H9 (cell line): Measurements from ENCODE around the gene ANKRD42. TPM values are rescaled to one million over a fixed set of nuclear protein-coding genes. Genes with fewer than 3 reads are reported as not detected.

Experiments
- DNase-seq: peaks from one replicate; pipeline ENCODE4 v3.0.0-alpha.2; 2017
- H2AFZ ChIP-seq: one replicate; pipeline ENCODE4 v1.6.1; 2013; ENCODE audit warnings: mild to moderate bottlenecking, low read length, control low read depth, moderate library complexity
- H2AK5ac ChIP-seq: 2 replicates; pipeline ENCODE4 v1.6.1; 2013; ENCODE audit warnings: low read length, control low read depth, mixed read lengths; ENCODE audit not compliant: insufficient read length
- H2BK120ac ChIP-seq: one replicate; pipeline ENCODE4 v1.6.1; 2013; ENCODE audit warnings: low read depth, mild to moderate bottlenecking, low read length, control low read depth, inconsistent platforms; ENCODE audit not compliant: poor library complexity, severe bottlenecking
- H2BK12ac ChIP-seq: 2 replicates; pipeline ENCODE4 v1.6.1; 2013; ENCODE audit warnings: low read length, control low read depth, mixed read lengths, low read depth; ENCODE audit not compliant: insufficient read length
- H2BK15ac ChIP-seq: 2 replicates; pipeline ENCODE4 v1.6.1; 2013; ENCODE audit warnings: low read depth, low read length, control low read depth
- H2BK20ac ChIP-seq: one replicate; pipeline ENCODE4 v1.6.1; 2013; ENCODE audit warnings: low read depth, mild to moderate bottlenecking, low read length, control low read depth, inconsistent platforms; ENCODE audit not compliant: poor library complexity, severe bottlenecking
- H2BK5ac ChIP-seq: 2 replicates; pipeline ENCODE4 v1.6.1; 2013; ENCODE audit warnings: low read length, control low read depth, mixed read lengths; ENCODE audit not compliant: insufficient read length
- H3K14ac ChIP-seq: 2 replicates; pipeline ENCODE4 v1.6.1; 2013; ENCODE audit warnings: low read length, control low read depth; ENCODE audit not compliant: insufficient read depth
- H3K18ac ChIP-seq: 2 replicates; pipeline ENCODE4 v1.6.1; 2013; ENCODE audit warnings: low read depth, mild to moderate bottlenecking, mixed read lengths, low read length, control low read depth; ENCODE audit not compliant: insufficient read length
- H3K23ac ChIP-seq: 2 replicates; pipeline ENCODE4 v1.6.1; 2013; ENCODE audit warnings: low read length, control low read depth, mixed read lengths, low read depth; ENCODE audit not compliant: insufficient read length
- H3K23me2 ChIP-seq: 2 replicates; pipeline ENCODE4 v1.6.1; 2013; ENCODE audit warnings: low read depth, mild to moderate bottlenecking, mixed read lengths, low read length, control low read depth; ENCODE audit not compliant: insufficient read length, poor library complexity, severe bottlenecking
- H3K27ac ChIP-seq: 2 replicates; pipeline ENCODE4 v1.5.1; 2013; ENCODE audit warnings: low read length, control low read depth, mixed read lengths, low read depth; ENCODE audit not compliant: insufficient read length
- H3K27me3 ChIP-seq: 2 replicates; pipeline ENCODE4 v1.6.1; 2013; ENCODE audit warnings: low read length, control low read depth, inconsistent platforms; ENCODE audit not compliant: insufficient read depth
- H3K4ac ChIP-seq: 2 replicates; pipeline ENCODE4 v1.6.1; 2013; ENCODE audit warnings: low read depth, mild to moderate bottlenecking, control low read depth, inconsistent platforms, low read length, moderate library complexity
- H3K4me1 ChIP-seq: 2 replicates; pipeline ENCODE4 v1.6.1; 2013; ENCODE audit warnings: low read length, control low read depth, inconsistent platforms; ENCODE audit not compliant: insufficient read depth
- H3K4me2 ChIP-seq: 2 replicates; pipeline ENCODE4 v1.6.1; 2013; ENCODE audit warnings: low read length, control low read depth, mixed read lengths; ENCODE audit not compliant: insufficient read length, insufficient read depth
- H3K56ac ChIP-seq: 2 replicates; pipeline ENCODE4 v1.6.1; 2013; ENCODE audit warnings: low read depth, mild to moderate bottlenecking, mixed read lengths, low read length, control low read depth; ENCODE audit not compliant: insufficient read length
- H3K79me1 ChIP-seq: 2 replicates; pipeline ENCODE4 v1.6.1; 2013; ENCODE audit warnings: low read depth, mild to moderate bottlenecking, moderate library complexity, low read length, control low read depth, inconsistent platforms; ENCODE audit not compliant: insufficient read depth, poor library complexity, severe bottlenecking
- H3K79me2 ChIP-seq: 2 replicates; pipeline ENCODE4 v1.6.1; 2013; ENCODE audit warnings: low read length, control low read depth, inconsistent platforms; ENCODE audit not compliant: insufficient read depth
- H3K9ac ChIP-seq: 2 replicates; pipeline ENCODE4 v1.6.1; 2013; ENCODE audit warnings: low read length, control low read depth, mixed read lengths; ENCODE audit not compliant: insufficient read length; ENCODE audit errors: extremely low read depth
- H3K9me3 ChIP-seq: one replicate; pipeline ENCODE4 v1.6.1; 2013; ENCODE audit warnings: low read depth, low read length, inconsistent platforms; ENCODE audit not compliant: control insufficient read depth
- H3T11ph ChIP-seq: one replicate; pipeline ENCODE4 v1.6.1; 2013; ENCODE audit warnings: mild to moderate bottlenecking, low read length, control low read depth, inconsistent platforms
- H4K20me1 ChIP-seq: one replicate; pipeline ENCODE4 v1.6.1; 2013; ENCODE audit not compliant: control insufficient read depth, insufficient read length, insufficient read depth
- H4K5ac ChIP-seq: 2 replicates; pipeline ENCODE4 v1.6.1; 2013; ENCODE audit warnings: low read depth, mild to moderate bottlenecking, mixed read lengths, low read length, control low read depth; ENCODE audit not compliant: insufficient read length
- H4K8ac ChIP-seq: replicated peaks from 2 replicates; pipeline ENCODE4 v1.6.1; 2013; ENCODE audit warnings: low read length, control low read depth, mixed read lengths, low read depth; ENCODE audit not compliant: insufficient read length
- H4K91ac ChIP-seq: 2 replicates; pipeline ENCODE4 v1.6.1; 2013; ENCODE audit warnings: low read depth, mild to moderate bottlenecking, moderate library complexity, mixed read lengths, low read length, control low read depth; ENCODE audit not compliant: insufficient read length
- H3K27ac Mint-ChIP-seq, 3 experiments: 2 replicates in 2 of 3; 3 replicates in 1 of 3; pipeline ENCODE4 v1.8.0; 2020 to 2021; ENCODE audit warnings: mixed read lengths in 3 of 3, mild to moderate bottlenecking in 1 of 3, moderate library complexity in 1 of 3
- H3K27me3 Mint-ChIP-seq: 2 replicates; pipeline ENCODE4 v1.8.0; 2021; ENCODE audit warnings: low read depth, mild to moderate bottlenecking, moderate library complexity, mixed read lengths
- H3K36me3 Mint-ChIP-seq, 3 experiments: 2 replicates in 2 of 3; 3 replicates in 1 of 3; pipeline ENCODE4 v1.8.0; 2020 to 2021; ENCODE audit warnings: low read depth in 3 of 3, mixed read lengths in 3 of 3; ENCODE audit not compliant: insufficient read depth in 1 of 3
- H3K4me1 Mint-ChIP-seq, 2 experiments: 2 replicates each; pipeline ENCODE4 v1.8.0; 2020; ENCODE audit warnings: mixed read lengths in 2 of 2
- H3K4me3 Mint-ChIP-seq, 2 experiments: 2 replicates in 1 of 2; 3 replicates in 1 of 2; pipeline ENCODE4 v1.8.0; 2020 to 2021; ENCODE audit warnings: mild to moderate bottlenecking in 2 of 2, mixed read lengths in 2 of 2, moderate library complexity in 1 of 2
- H3K9me3 Mint-ChIP-seq, 2 experiments: 2 replicates in 1 of 2; 3 replicates in 1 of 2; pipeline ENCODE4 v1.8.0; 2020; ENCODE audit warnings: mild to moderate bottlenecking in 2 of 2, mixed read lengths in 2 of 2, moderate library complexity in 1 of 2
- CTCF ChIP-seq: fragments of 200-600 bp; sonication (generic); conservative IDR thresholded peaks from 3 replicates; pipeline ENCODE4 v1.8.0; 2021; ENCODE audit warnings: antibody characterized with exemption, mild to moderate bottlenecking
- WGBS: extraction: QIAGEN DNeasy Blood & Tissue Kit; methylation state at CpG from one replicate; pipeline ENCODE4 v1.1.7; 2013; ENCODE audit warnings: missing lambda C conversion rate, low lambda C conversion rate, mixed read lengths; ENCODE audit not compliant: insufficient read length; ENCODE audit errors: extremely low coverage; 5-methylcytosine and 5-hydroxymethylcytosine counted together
- total RNA-seq: library from RNA; stranded (reverse); gene quantifications from 2 replicates; pipeline ENCODE4 v1.2.1, GENCODE V29; 2021

Gene ANKRD42
- total RNA-seq, 1 experiment from 2014 or later, result 4.9 TPM

GRCh38 chr11:83200035-83200434, 6.5 kb downstream of the ANKRD42 start:
- Histone ChIP-seq H2AK5ac (no peak overlapping the region), H3K4me1 (no peaks in the 10 kb centered on the region), H4K5ac (no peak overlapping the region), H3K4me2 (no peak overlapping the region), H2BK20ac (no peak overlapping the region), H3K9ac (no peak overlapping the region), H2BK5ac (no peak overlapping the region), H3K79me1 (no peaks in the 10 kb centered on the region), H3T11ph (no peak overlapping the region), H3K79me2 (no peaks in the 10 kb centered on the region), H3K27me3 (no peaks in the 10 kb centered on the region), H3K56ac (no peak overlapping the region), H4K20me1 (no peaks in the 10 kb centered on the region), H3K14ac (no peak overlapping the region), H3K9me3 (no peaks in the 10 kb centered on the region), H3K23ac (no peak overlapping the region), H4K91ac (no peak overlapping the region), H2AFZ (no peak overlapping the region), H2BK12ac (no peak overlapping the region), H3K4ac (no peak overlapping the region), H3K27ac (no peak overlapping the region), H3K18ac (no peak overlapping the region), H3K23me2 (no peaks in the 10 kb centered on the region), H2BK15ac (no peak overlapping the region), H2BK120ac (no peak overlapping the region), H4K8ac (no peak overlapping the region)
- no peaks in the 10 kb centered on the region for H3K9me3 Mint-ChIP-seq
- peaks cover 2% of the 10 kb centered on the region; the same call in 1 of the 2 replicates for H3K27me3 Mint-ChIP-seq
- DNase-seq, result no peak
- H3K4me1 Mint-ChIP-seq, result peaks cover 1 to 2% of the 10 kb centered on the region in 2 experiments
- H3K4me3 Mint-ChIP-seq, result no peak overlapping the region
- WGBS, result no CpG with 5 or more reads among the region's 1 CpG
- no peak overlapping the region for H3K27ac Mint-ChIP-seq
- H3K36me3 Mint-ChIP-seq, result peaks cover 0 to 3% (median 2%) of the 10 kb centered on the region in 3 experiments; a peak in 2 of 7 replicates
- no peak for TF ChIP-seq CTCF
